DMS53 treated with DMSO at 0.1 percent for 48 hours (cell line): ENCODE data around the gene SNU13.
"Not testable (repeated sequence)": the region's sequence is repeated elsewhere in the genome, so short reads cannot be mapped to it uniquely, and the experiment has no call there.

Experiments
- DNase-seq: peaks from one replicate; lab custom pipeline; 2025; ENCODE audit not compliant: unreplicated experiment; lab: John Stamatoyannopoulos, UW

Gene SNU13

GRCh38 chr22:41688365-41689211 is at the start of gene SNU13:
SNU13 (minus strand) TSS chr22:41688867; CDS start chr22:41688796, 71 bp downstream.
- peak; percentile 81 for DNase-seq

- not testable (repeated sequence) for DNase-seq
These were observed 44.6 kb upstream of the SNU13 start for GRCh38 chr22:41733241-41733640.

GRCh38 chr22:41732096-41732772 is 43.6 kb upstream of the SNU13 start:
- no peak for DNase-seq

DNA sequence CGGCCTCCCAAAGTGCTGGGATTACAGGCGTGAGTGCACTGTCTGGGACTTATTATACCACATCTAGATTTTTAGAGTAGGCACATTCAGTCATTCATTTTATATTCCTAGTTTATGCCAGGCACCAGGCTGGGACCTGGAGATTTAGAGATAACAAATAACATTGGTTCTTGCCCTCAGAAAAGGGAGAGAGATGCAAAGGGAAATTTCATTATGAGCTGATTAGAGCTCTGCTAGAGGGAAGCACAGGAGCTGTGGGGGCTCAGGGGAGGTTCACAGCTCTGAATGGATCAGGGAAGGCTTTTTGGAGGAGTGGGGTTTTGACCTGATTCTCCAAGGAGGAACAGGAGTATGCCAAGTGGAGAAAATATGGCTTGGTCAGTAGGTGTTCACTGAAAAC is 42.9 kb upstream of the SNU13 start:
- no peak for DNase-seq

DNA sequence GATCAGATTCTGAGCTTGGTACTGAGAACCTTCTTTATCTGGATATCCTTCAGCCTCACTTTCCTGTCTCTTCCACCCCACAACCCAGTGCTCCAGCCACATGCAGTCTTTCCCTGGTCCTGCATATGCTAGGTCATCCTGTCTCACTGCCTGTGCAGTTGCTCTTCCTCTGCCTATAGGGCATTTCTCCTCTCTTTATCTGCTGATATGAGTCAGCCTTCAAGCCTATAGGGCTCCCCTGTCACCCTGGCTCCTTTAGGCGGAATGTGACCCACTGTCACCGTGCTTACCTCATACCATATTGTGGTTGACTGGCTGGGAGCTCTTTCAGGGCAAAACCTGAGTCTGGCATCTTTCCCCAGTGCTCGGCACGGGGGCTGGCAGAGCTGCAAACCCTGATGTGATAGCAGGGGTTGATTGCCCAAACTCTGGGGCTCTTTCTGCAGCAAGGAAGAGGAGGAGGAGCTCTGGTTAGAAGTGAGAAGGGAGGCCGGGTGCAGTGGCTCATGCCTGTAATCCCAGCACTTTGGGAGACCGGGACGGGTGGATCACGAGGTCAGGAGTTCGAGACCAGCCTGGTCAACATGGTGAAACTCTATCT is 36.9 kb upstream of the SNU13 start:
- DNase-seq, result no peak

DNA sequence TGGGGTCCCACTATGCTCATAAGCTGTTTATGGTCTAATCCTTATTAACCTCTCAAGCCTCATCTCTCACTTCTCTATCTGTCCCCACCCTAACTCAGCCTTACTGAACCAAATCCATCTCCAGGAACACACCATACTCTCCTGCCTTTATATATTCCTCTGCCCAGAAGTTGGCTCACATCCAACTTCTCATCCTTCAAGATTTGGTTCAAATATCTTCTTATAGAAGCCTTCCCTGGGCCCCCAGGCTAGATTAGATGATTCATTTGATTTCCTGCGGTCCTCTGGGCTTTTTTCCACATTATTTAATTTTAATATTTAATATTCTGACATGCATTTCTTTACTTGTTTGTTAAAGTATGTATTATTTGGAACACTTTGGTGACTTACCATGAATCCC is 33.8 kb upstream of the SNU13 start:
- no peak for DNase-seq

- no peak for DNase-seq
These were observed 24.3 kb upstream of the SNU13 start for GRCh38 chr22:41713004-41713403.

DNA sequence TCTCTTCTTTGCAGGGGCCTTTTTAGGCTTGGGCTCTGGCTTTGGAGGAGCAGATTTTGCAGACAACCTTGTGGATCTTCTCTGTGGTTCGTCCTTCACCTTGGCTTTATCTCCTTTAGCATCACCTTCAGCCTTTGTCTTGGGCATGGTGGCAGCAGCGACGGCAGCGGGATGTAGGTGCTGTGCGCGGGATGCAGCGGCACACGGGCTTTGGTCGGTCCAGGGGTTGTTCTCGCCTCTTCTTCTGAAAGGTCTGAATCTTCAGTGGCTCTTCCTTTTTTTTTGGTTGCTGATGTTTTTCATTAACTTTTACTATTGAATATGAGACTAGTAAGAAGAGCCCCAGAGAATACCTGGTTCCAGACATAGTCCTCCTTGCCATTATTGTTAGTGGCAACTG is 20.7 kb upstream of the SNU13 start:
- no peak for DNase-seq

GRCh38 chr22:41702763-41703162 is 14.1 kb upstream of the SNU13 start:
- no peak for DNase-seq

DNA sequence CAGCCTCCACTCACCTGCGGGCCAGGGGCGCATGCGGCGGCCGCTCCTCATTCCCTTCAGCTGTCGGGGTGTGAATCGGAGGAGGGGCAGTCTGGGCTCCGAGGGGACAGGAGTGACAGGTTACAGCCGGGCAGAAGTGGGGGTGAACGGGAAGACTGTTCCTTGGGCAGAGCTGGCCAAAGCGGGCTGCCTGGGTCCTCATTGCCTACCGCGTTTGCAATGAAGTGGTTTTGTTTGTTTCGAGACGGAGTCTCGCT is 11.4 kb upstream of the SNU13 start:
- no peak for DNase-seq

GRCh38 chr22:41699264-41700107 is 10.8 kb upstream of the SNU13 start, which contains the start of gene MEI1:
MEI1 (plus strand) TSS chr22:41699503; CDS start chr22:41699539, 36 bp downstream.
- peak; percentile 26 for DNase-seq

- DNase-seq, result peak; percentile 56
These were observed 8.6 kb upstream of the SNU13 start for GRCh38 chr22:41697126-41697775.

- DNase-seq, result no peak
These were observed 8.0 kb upstream of the SNU13 start for GRCh38 chr22:41696703-41697102.

- DNase-seq, result no peak
These were observed 6.5 kb upstream of the SNU13 start for GRCh38 chr22:41695211-41695610.

DNA sequence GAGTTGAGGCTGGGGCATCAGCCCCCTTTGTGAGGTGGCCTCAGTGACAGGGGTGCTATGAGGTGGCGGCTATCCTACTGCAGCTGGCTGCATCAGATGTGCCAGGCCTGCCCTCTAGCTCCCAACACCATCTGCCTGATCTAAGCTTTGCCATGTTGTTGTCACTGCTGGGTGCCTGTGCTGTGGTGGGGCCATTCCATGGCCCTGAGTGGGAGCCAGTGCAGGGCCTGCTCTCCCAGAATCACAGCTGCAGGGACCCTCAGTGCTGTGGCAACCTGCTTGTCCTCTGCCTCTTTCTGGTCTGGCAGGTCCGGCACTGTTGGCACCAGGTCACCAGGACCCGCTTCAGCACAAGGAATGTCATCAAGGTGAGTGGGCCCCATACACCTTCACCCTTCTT is 1.8 kb upstream of the SNU13 start:
- DNase-seq, result no peak

DNA sequence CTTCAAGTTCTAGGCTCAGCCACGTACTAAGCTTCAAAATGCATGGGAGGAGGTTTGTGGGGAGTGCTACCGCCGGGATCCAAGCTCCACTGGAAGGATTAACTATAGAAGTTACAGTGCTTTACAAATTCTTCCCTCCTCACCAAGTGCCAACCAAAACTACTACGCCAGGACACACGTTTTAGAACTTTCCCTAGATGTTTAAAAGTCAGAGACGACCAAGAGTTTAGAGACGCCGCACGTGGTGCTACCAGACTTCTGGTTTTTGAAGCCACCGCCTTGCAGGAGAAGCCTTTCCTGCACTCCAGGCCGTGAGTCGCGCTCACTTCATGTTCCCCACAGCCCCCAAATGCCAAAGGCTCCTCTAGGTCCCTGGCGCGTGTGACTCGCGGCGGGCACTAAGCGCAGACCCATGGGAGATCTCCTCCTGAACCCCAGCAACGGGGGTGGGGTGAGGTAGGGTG is 734 bp downstream of the SNU13 start:
- DNase-seq, result no peak

DNA sequence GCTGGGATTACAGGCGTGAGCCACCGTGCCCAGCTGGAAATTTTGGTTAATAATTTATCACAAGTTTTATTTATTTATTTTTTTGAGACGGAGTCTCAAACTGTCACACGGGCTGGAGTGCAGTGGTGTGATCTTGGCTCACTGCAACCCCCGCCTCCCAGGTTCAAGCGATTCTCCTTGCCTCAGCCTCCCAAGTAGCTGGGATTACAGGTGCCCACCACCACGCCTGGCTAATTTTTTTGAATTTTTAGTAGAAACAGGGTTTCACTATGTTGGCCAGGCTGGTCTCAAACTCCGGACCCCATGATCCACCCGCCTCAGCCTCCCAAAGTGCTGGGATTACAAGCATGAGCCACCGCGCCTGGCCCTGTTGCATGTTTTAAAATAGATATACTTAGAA is 1.8 kb downstream of the SNU13 start:
- not testable (repeated sequence) for DNase-seq

GRCh38 chr22:41684194-41684593 is 4.5 kb downstream of the SNU13 start:
- DNase-seq, result no peak

DNA sequence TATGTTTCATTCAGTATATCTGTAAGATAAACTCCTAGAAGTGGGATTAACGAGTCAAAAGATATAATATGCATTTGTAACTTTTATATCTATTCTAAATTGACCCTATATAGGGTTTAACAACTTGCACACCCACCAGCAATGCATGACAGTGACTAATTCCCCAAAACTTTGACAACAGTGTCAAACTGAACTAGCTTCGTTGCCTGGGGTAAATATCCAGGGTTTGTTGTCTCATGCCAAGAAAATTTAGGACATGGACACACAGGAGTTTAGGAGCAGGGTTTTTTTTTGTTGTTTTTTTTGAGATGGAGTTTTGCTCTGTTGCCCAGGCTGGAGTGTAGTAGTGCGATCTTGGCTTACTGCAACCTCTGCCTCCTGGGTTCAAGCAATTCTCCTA is 5.1 kb downstream of the SNU13 start:
- no peak for DNase-seq

GRCh38 chr22:41683052-41683451 is 5.6 kb downstream of the SNU13 start:
- no peak for DNase-seq
